Gastrocnemius medialis (tissue), 4 donors: ENCODE measurements around the gene G6PC2.

Experiments
- CTCF ChIP-seq, 5 experiments: fragments of 450-650 bp in 3 of 5; fragments of 200-600 bp in 2 of 5; sonication (generic) in 2 of 5; IDR thresholded peaks in 4 of 5; conservative IDR thresholded peaks in 1 of 5; 1 replicate in 4 of 5; 2 replicates in 1 of 5; pipeline ENCODE4 v1.5.1; 2016 to 2019; ENCODE audit warnings: antibody characterized with exemption in 5 of 5, mild to moderate bottlenecking in 3 of 5, moderate library complexity in 3 of 5
- POLR2A ChIP-seq, 2 donors: fragments of 450-650 bp; IDR thresholded peaks; one replicate each; pipeline ENCODE4 v1.6.1; 2017; ENCODE audit warnings: antibody characterized with exemption in 2 of 2, mild to moderate bottlenecking in 2 of 2, moderate library complexity in 2 of 2

DNA sequence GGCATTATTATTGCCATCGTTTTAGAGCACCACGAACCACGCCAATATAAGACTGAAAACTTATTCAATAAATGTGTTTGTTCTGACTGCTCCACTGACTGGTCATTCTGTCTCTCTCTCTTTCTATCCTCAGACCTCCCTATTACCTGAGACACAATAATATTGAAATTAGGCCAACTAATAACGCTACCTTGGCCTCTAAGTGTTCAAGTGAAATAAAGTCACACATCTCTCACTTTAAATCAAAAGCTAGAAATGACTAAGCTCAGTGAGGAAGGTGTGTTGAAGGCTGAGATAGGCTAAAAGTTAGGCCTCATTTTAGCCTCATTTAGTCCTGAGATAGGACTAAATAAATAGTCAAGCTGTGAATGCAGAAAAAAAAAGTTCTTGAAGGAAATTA is 38.8 kb downstream of the G6PC2 start:
- no peak for TF ChIP-seq CTCF (IDR thresholded peaks at IDR 0.05 in 4 of 5, conservative IDR thresholded peaks at IDR 0.05 in 1 of 5)
- TF ChIP-seq POLR2A (IDR thresholded peaks at IDR 0.05) = no peak
